ENCODE results near the gene PHGDH.
A peak's percentile ranks its signal among the peaks of the same experiment; 100 is the strongest.

PHGDH gene

GRCh38 chr1:119752592-119752991 is 40.9 kb downstream of the PHGDH start:
- ATAC-seq = no peak
- H3K36me3 Mint-ChIP-seq = no peaks in the 10 kb centered on the region
- no peak overlapping the region for H3K27ac Mint-ChIP-seq
- H3K27me3 Mint-ChIP-seq = peaks cover 57% of the 10 kb centered on the region
- no peaks in the 10 kb centered on the region for H3K4me1 Mint-ChIP-seq
- no peak overlapping the region for H3K4me3 Mint-ChIP-seq
- no peaks in the 10 kb centered on the region for H3K9me3 Mint-ChIP-seq

- H3K4me3 Mint-ChIP-seq = no peak overlapping the region
- no peaks in the 10 kb centered on the region for H3K4me1 Mint-ChIP-seq
- no peak overlapping the region for H3K27ac Mint-ChIP-seq
- no peaks in the 10 kb centered on the region for H3K9me3 Mint-ChIP-seq
- no peak for ATAC-seq
- H3K36me3 Mint-ChIP-seq = no peaks in the 10 kb centered on the region
- peaks cover 29% of the 10 kb centered on the region for H3K27me3 Mint-ChIP-seq
Measured at GRCh38 chr1:119758584-119758983, 46.9 kb downstream of the PHGDH start.

- Mint-ChIP-seq H3K27ac (no peak overlapping the region), H3K36me3 (no peaks in the 10 kb centered on the region), H3K9me3 (no peaks in the 10 kb centered on the region), H3K4me1 (no peaks in the 10 kb centered on the region), H3K4me3 (no peak overlapping the region), H3K27me3 (peaks cover 10% of the 10 kb centered on the region)
- no peak for ATAC-seq
Measured at GRCh38 chr1:119762409-119762808, 50.7 kb downstream of the PHGDH start.

GRCh38 chr1:119762953-119763352 is 51.2 kb downstream of the PHGDH start:
- Mint-ChIP-seq H3K4me3 (no peak overlapping the region), H3K36me3 (no peaks in the 10 kb centered on the region), H3K9me3 (no peaks in the 10 kb centered on the region), H3K27ac (no peak overlapping the region), H3K27me3 (peaks cover 9% of the 10 kb centered on the region), H3K4me1 (no peaks in the 10 kb centered on the region)
- ATAC-seq = no peak

DNA sequence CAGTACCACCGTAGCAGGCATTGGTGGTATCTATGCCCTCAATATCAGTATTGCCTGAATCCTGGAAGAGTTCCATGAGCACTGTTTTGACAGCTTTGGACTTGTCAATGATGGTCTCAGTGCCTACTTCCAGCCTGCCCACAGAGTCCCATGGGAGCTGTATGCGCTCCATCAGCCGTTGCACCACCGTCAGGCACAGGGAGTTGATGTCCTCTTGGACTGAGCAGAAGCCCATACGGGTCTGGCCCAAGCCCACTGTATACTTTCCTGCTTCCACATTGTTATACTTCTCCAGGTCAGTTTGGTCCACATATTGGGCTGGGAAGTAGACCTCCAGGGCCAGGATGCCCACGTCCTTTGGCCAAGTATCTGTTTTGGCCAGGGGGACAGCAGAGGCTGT is 52.5 kb downstream of the PHGDH start:
- H3K27me3 Mint-ChIP-seq = peaks cover 9% of the 10 kb centered on the region

DNA sequence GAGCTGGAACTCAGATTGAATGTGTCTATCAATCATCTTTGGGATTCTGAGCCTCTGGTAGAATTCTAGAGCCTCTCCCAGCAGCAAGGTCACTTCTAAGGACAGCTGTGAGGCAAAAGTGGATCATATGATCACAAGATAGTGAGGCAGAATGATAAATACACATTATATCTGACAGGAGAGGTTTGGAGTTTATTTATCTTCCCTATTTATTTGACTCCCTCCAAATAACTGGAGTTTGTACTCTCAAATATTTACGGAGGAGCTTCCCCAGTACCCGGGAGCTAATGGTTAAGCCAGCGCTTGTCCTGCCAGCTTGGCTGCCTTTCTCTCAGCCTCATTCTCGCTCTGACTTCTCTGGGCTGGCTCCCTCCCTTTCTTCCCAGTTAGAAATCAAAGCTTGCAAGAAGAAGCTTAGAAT is 54.6 kb downstream of the PHGDH start:
- Mint-ChIP-seq H3K27me3 (peaks cover 9% of the 10 kb centered on the region), H3K4me1 (no peaks in the 10 kb centered on the region), H3K9me3 (no peaks in the 10 kb centered on the region), H3K4me3 (no peak overlapping the region), H3K27ac (no peak overlapping the region), H3K36me3 (no peaks in the 10 kb centered on the region)
- ATAC-seq = no peak

More for the DNA sequence above, 52.5 kb downstream of the PHGDH start:
- no peaks in the 10 kb centered on the region for H3K4me1 Mint-ChIP-seq
- H3K27ac Mint-ChIP-seq = no peak overlapping the region
- no peak overlapping the region for H3K4me3 Mint-ChIP-seq
- no peaks in the 10 kb centered on the region for H3K9me3 Mint-ChIP-seq
- no peaks in the 10 kb centered on the region for H3K36me3 Mint-ChIP-seq
- peak; percentile 21 for ATAC-seq

- Mint-ChIP-seq H3K4me1 (no peaks in the 10 kb centered on the region), H3K9me3 (no peaks in the 10 kb centered on the region), H3K27ac (no peak overlapping the region), H3K27me3 (peaks cover 9% of the 10 kb centered on the region), H3K36me3 (no peaks in the 10 kb centered on the region), H3K4me3 (no peak overlapping the region)
- no peak for ATAC-seq
Measured at GRCh38 chr1:119767486-119767885, 55.8 kb downstream of the PHGDH start.

- Mint-ChIP-seq H3K9me3 (no peaks in the 10 kb centered on the region), H3K27ac (no peak within 1 kb of the TSS), H3K4me1 (no peaks in the 10 kb centered on the region), H3K27me3 (peaks cover 9% of the 10 kb centered on the region), H3K36me3 (no peaks in the 10 kb centered on the region), H3K4me3 (no peak within 1 kb of the TSS)
- peak; percentile 31 for ATAC-seq
Measured at GRCh38 chr1:119768778-119769177, 57.0 kb downstream of the PHGDH start, which contains the start of gene HMGCS2. Gene HMGCS2 (minus strand): TSS chr1:119768905. CDS start chr1:119768844, 61 bp downstream.

- Mint-ChIP-seq H3K27ac (no peak overlapping the region), H3K4me1 (no peaks in the 10 kb centered on the region), H3K36me3 (no peaks in the 10 kb centered on the region), H3K9me3 (no peaks in the 10 kb centered on the region), H3K27me3 (peaks cover 15% of the 10 kb centered on the region), H3K4me3 (no peak overlapping the region)
- ATAC-seq = no peak
Measured at GRCh38 chr1:119771016-119771415, 59.3 kb downstream of the PHGDH start.

GRCh38 chr1:119771770-119772169 is 60.0 kb downstream of the PHGDH start:
- Mint-ChIP-seq H3K4me3 (no peak overlapping the region), H3K27me3 (peaks cover 22% of the 10 kb centered on the region), H3K36me3 (no peaks in the 10 kb centered on the region), H3K9me3 (no peaks in the 10 kb centered on the region), H3K27ac (no peak overlapping the region), H3K4me1 (no peaks in the 10 kb centered on the region)
- ATAC-seq = no peak

- Mint-ChIP-seq H3K4me3 (no peak overlapping the region), H3K27ac (no peak overlapping the region), H3K9me3 (no peaks in the 10 kb centered on the region), H3K36me3 (no peaks in the 10 kb centered on the region), H3K4me1 (no peaks in the 10 kb centered on the region), H3K27me3 (peaks cover 18% of the 10 kb centered on the region)
- ATAC-seq = no peak
Measured at GRCh38 chr1:119772298-119772697, 60.6 kb downstream of the PHGDH start.

DNA sequence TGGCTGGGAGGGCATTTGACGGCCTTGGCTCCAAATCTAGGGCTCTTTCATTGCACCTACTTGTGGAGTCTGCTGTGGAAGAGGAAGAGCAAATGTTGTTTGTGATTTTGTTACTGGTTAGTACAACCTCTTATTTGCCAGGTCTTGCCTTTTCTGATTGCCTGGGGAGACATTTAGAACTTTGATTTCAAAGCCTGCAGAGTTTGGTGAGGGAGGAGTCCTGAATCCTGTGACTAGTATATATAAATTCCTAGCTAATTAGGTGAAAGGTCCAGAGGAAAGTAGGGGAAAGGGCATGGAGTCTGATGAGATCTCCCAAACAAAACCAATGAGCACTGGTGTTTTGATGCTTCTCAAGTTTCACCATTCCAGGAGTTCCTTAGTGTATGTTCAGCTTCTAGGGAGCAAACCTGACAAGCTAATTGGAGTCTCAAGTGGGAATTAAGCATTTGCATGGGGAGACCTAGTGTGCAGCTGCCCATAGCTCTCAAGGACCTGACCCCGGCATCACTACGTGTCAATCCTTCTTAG is 62.0 kb downstream of the PHGDH start:
- no peaks in the 10 kb centered on the region for H3K4me1 Mint-ChIP-seq
- no peaks in the 10 kb centered on the region for H3K36me3 Mint-ChIP-seq

DNA sequence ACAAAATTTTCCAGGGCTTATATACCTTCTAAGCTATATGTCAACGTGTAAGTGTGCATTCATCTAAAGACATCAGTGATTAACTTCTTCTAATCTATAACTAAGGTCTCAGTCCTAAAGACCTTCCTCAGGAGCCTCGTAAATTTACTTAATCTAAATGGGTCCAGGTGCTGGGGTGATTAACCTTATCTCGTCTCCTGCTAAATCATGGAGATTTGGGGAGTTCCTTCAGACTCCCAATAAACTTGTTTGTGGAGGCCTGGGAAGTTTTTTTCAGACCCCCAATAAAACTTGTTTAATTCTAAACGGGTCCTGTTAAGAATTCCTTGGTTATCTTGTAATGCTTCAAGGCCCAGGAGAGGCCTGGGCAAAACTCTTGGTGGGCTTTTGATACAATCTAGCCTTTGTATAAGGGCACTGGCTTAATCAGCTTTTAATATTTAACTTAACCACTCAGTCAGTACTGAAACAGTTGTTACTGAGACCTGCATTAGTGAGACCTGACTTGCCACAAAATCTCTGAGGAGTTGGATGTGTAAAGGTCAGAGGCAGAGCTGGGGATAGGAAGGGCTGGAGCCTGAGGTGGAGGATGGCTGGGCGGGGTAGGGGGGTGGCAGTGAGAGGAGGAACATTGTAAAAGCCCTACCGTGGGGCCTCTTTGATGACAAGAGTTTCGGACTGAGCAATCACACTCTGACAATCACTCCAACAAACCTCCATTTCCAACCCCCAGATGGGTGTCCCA is 63.2 kb downstream of the PHGDH start:
- H3K9me3 Mint-ChIP-seq = no peaks in the 10 kb centered on the region
- H3K4me3 Mint-ChIP-seq = no peak overlapping the region
- peaks cover 23% of the 10 kb centered on the region for H3K27me3 Mint-ChIP-seq
- H3K4me1 Mint-ChIP-seq = no peaks in the 10 kb centered on the region
- no peaks in the 10 kb centered on the region for H3K36me3 Mint-ChIP-seq
- ATAC-seq = peak; percentile 16
- H3K27ac Mint-ChIP-seq = no peak overlapping the region

More for the DNA sequence above, 62.0 kb downstream of the PHGDH start:
- Mint-ChIP-seq H3K27me3 (peaks cover 23% of the 10 kb centered on the region), H3K9me3 (no peaks in the 10 kb centered on the region), H3K27ac (no peak overlapping the region), H3K4me3 (no peak overlapping the region)
- ATAC-seq = no peak

GRCh38 chr1:119778359-119778758 is 66.6 kb downstream of the PHGDH start:
- Mint-ChIP-seq H3K4me1 (no peaks in the 10 kb centered on the region), H3K27ac (no peak overlapping the region), H3K9me3 (no peaks in the 10 kb centered on the region), H3K27me3 (peaks cover 25% of the 10 kb centered on the region), H3K4me3 (no peak overlapping the region), H3K36me3 (no peaks in the 10 kb centered on the region)
- ATAC-seq = no peak

GRCh38 chr1:119778886-119779560 is 67.3 kb downstream of the PHGDH start:
- Mint-ChIP-seq H3K27me3 (peaks cover 32% of the 10 kb centered on the region), H3K9me3 (no peaks in the 10 kb centered on the region), H3K27ac (no peak overlapping the region), H3K36me3 (no peaks in the 10 kb centered on the region), H3K4me1 (no peaks in the 10 kb centered on the region), H3K4me3 (no peak overlapping the region)
- no peak for ATAC-seq

All from stimulated activated memory B cell treated with anti-CD40 and anti-IgM and Interleukin-4, amounts not matched to agents 10 μg/mL and 1 μg/mL and 100 μg/mL, for 72 hours (primary cell).